Thymus (tissue), 11 donors: ENCODE results near the gene MVB12A. TPM values are rescaled to one million over a fixed set of nuclear protein-coding genes. Genes with fewer than 3 reads are reported as not detected.

Experiments used
- DNase-seq, 9 donors: peaks; one replicate each; pipeline ENCODE4 v3.0.0-alpha.2; 2013; ENCODE audit warnings: low spot score in 9 of 9, low read depth in 6 of 9, missing footprints in 1 of 9
- H3K27ac ChIP-seq, 2 donors: one replicate each; pipeline ENCODE4 v1.5.1; 2013; ENCODE audit warnings: control low read depth in 1 of 2, low read depth in 1 of 2, low read length in 1 of 2, mild to moderate bottlenecking in 1 of 2, moderate library complexity in 1 of 2
- H3K27me3 ChIP-seq, 2 donors: one replicate each; pipeline ENCODE4 v1.5.1; 2013; ENCODE audit warnings: low read length in 1 of 2; ENCODE audit not compliant: control insufficient read depth in 2 of 2, insufficient read depth in 1 of 2
- H3K36me3 ChIP-seq, 2 donors: one replicate each; pipeline ENCODE4 v1.5.1; 2013; ENCODE audit warnings: low read length in 1 of 2, mild to moderate bottlenecking in 1 of 2, moderate library complexity in 1 of 2; ENCODE audit not compliant: control insufficient read depth in 2 of 2, insufficient read depth in 2 of 2
- H3K4me1 ChIP-seq, 2 donors: one replicate each; pipeline ENCODE4 v1.5.1; 2013; ENCODE audit warnings: low read length in 2 of 2; ENCODE audit not compliant: control insufficient read depth in 2 of 2, insufficient read depth in 2 of 2
- H3K4me3 ChIP-seq, 2 donors: one replicate each; pipeline ENCODE4 v1.5.1; 2013; ENCODE audit warnings: low read length in 2 of 2, control low read depth in 1 of 2, mild to moderate bottlenecking in 1 of 2
- H3K9me3 ChIP-seq, 2 donors: one replicate each; pipeline ENCODE4 v1.5.1; 2013; ENCODE audit warnings: low read length in 1 of 2, mild to moderate bottlenecking in 1 of 2; ENCODE audit not compliant: control insufficient read depth in 2 of 2, insufficient read depth in 1 of 2
- WGBS: extraction: QIAGEN DNeasy Blood & Tissue Kit; methylation state at CpG from one replicate; pipeline ENCODE4 v1.1.7; 2013; 5-methylcytosine and 5-hydroxymethylcytosine counted together
- polyA plus RNA-seq: library from polyadenylated mRNA; stranded (reverse); fragments of 200-250 nt; gene quantifications from one replicate; pipeline ENCODE4 v1.2.3, GENCODE V29; 2013
- total RNA-seq: library from RNA; stranded (reverse); fragments of 120-200 nt; gene quantifications from one replicate; pipeline ENCODE4 v1.2.4, GENCODE V29; 2013
- donor health status: healthy.

MVB12A gene
- total and polyA plus RNA-seq, 2 donors, result 27.8 to 56.8 TPM

DNA sequence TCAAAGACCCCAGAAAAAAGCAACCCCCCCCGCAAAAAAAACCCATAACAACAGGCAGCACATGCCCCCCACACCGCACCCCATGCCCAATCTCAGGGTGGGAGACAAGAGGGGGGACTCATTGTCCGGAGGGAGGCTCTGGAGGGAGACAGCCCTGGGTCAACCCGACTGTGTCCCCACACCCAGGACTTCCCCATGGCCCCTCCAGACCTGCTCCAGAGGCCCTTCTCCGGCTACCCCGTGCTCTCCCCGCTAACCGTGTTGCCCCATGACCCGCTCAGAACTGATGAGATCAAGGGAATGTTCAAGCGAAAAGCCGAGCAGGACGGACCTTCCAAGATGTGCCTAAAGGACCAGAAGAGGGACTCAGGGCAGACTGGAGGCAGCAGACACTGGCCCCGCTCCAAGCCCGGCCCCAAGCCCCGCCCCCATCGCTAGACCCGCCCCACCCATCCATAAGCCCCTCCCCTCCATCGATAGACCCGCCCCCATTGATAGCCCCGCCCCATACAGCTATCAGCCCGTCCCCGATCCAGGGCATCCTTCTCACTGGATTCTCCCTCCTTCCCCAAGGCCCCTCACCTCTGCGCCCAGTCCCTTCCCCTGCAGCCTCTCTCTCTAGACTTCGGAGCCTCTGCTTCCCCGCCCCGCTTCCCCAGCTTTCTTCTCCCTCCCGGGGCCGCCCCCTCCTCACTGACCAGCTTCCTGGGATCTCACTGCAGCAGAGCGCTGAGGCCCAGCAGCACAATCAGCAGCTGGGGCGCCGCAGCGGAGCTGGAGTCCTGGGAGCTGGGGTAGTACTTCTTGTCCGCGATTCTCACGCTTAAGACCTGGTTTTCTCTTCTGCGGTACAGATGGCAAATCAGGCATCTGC lies 16.6 kb upstream of the MVB12A start:
- Histone ChIP-seq H3K27me3 (no peaks in the 10 kb centered on the region), H3K4me1 (peaks cover 17 to 43% of the 10 kb centered on the region in 2 donors), H3K9me3 (no peaks in the 10 kb centered on the region), H3K4me3 (peak overlapping the region; percentile 35 to 55), H3K36me3 (peaks cover 12 to 13% of the 10 kb centered on the region in 2 donors), H3K27ac (peak overlapping the region in 1 of 2 donors; percentile 15)
- DNase-seq, result peak in 1 of 9 donors; percentile 45
- WGBS, result 64% methylated on average over 35 of the region's 36 CpGs

DNA sequence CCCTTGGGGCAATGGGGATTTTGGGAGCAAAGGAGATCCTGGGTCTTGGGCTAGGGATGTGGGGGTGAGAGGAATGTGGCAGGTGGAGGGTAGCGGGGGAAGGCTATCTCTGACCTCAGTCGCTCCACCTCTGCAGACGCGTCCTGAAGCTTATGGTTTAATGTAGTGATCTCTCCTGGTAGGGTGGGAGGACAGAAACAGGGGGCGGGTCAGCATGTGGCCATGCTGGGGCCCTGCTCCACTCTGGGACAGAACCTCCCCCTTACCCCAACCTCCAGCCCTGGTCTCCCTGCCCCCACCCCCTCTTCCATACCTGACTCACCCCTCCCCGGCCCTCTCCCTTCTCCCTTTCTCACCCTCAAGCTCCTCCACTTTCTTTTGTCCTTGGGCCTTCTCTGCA lies 15.8 kb upstream of the MVB12A start:
- Histone ChIP-seq H3K36me3 (peaks cover 8 to 13% of the 10 kb centered on the region in 2 donors), H3K27me3 (no peaks in the 10 kb centered on the region), H3K9me3 (no peaks in the 10 kb centered on the region), H3K4me1 (peaks cover 17 to 43% of the 10 kb centered on the region in 2 donors), H3K27ac (peak overlapping the region in 1 of 2 donors; percentile 92), H3K4me3 (peak overlapping the region; percentile 35 to 55)
- 48% methylated on average over 6 of the region's 6 CpGs for WGBS
- no peak for DNase-seq

DNA sequence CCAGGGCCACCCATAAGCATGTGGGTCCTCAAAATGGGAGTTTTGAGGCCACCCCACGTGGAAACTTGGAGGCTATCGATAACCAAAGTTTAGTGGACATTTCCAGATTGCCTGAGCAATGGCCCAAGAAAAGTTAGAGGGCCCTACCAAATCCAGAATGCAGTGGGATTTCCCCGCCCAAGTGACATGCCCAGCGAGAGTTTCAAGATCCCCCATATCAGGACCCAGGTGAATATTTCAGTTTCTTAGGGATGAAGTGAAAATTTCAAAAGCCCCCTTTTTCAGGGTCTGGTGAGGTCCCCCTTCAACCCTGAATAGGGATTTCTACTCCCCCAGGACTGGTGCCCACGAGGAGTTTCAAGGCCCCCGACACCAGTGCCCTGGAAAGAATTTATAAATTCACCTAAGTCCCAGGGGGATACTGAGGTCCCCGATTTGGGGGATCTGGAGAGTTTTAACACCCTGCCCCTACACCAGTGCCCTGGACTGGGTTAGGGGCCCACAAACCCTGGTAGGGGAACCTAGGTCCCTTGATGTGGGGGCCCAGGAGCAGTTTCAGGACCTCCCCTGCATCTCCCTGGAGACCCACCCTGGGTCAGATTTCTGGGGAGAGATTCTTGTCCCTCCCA lies 15.1 kb upstream of the MVB12A start:
- Histone ChIP-seq H3K27ac (peak overlapping the region; percentile 43 to 92), H3K4me3 (peak overlapping the region; percentile 35 to 55), H3K9me3 (no peaks in the 10 kb centered on the region), H3K27me3 (no peaks in the 10 kb centered on the region), H3K4me1 (peaks cover 17 to 43% of the 10 kb centered on the region in 2 donors), H3K36me3 (peaks cover 8 to 13% of the 10 kb centered on the region in 2 donors)
- peak in 1 of 9 donors; percentile 35 for DNase-seq
- WGBS, result 30% methylated on average over 7 of the region's 7 CpGs

DNA sequence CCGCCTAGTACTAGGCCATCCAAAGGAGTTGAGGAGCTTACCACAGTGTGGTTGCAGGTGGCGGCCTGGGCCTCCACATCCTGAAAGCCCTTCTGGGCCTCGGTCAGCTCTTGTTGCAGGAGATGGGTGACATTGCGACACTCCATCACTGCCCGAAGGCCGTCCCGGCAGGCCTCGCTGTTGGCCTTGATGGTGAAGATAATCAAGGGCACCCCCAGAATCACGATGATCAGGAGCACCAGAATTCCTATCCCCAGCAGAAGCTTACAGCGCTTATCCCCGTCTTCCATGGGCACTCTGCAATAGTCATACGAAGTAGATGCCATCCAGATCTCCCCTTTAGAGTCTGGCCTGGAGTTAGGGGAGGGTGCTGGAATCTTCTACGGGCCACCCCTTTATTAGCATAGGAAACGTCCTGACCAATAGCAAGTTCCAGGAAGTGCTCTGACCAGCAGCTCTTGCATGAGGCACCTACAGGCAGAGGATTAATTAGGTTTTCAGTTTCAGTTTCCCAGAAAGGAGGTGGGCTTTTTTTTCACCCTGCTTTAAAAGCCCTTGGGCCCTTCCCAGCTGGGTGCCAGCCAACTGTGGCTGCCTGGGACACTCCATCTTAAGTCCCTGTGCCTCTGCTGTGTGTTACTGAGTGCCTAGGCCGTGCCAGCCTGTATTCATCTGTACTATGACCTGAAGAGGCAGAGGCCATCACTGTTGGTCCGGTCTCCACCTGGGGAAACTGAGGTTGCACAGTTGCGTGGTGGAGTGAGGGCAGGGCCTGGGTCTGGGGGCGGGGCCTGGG lies 14.4 kb upstream of the MVB12A start, which contains the start of gene BST2:
Gene BST2 (minus strand): TSS at position 381 of the 796 bp plus-strand sequence. CDS start 55 bp downstream, at position 326.
- peak in 3 of 9 donors; percentile 51 to 78 (median 59) for DNase-seq
- peak within 1 kb of the TSS; percentile 35 to 55 for H3K4me3 ChIP-seq
- peak within 1 kb of the TSS; percentile 92 to 94 for H3K27ac ChIP-seq
- peaks cover 7 to 8% of the 10 kb centered on the region in 2 donors for H3K36me3 ChIP-seq
- 9% methylated on average over 18 of the region's 18 CpGs for WGBS
- H3K27me3 ChIP-seq, result no peaks in the 10 kb centered on the region
- H3K4me1 ChIP-seq, result peaks cover 17 to 43% of the 10 kb centered on the region in 2 donors
- H3K9me3 ChIP-seq, result no peaks in the 10 kb centered on the region

DNA sequence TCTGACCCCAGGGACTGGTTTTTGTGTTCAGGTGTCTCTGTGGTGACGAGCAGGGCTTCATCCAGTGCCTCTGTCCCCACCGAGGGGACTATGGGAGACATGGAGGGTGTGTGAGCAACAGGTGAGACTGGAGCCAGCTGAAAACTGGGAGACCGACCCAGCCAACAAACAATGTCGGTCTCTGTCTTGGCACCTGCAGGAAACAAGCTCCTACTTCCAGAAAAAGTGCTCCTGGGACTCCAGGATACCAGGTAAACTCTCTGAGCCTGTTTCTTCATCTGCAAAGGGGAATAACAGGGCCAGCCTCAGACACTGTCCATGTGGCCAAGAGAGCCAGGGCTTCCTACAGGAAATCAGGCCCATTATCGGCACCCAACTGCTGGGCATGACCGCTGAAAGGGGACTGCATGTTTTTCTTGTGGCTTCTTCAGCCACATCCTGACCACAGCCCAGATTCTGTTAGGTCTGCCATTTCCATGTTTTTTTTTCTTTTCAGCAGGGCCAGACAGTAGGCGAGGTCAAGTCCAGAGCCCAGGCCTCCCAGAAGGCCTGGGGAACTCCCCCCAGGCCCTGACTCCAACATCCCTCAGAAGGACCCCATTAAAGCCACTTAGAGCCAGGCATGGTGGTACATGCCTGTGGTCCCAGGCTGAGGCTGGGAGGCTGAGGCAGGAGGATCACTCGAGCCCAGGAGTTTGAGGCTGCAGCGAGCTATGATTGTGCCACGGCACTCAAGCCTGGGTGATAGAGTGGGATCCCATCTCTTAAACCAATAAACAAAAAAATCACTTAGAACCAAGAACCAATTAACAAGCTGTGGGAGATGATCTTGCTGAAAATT lies 13.6 kb upstream of the MVB12A start:
- Histone ChIP-seq H3K27me3 (no peaks in the 10 kb centered on the region), H3K4me3 (peak overlapping the region; percentile 28 to 35), H3K9me3 (no peaks in the 10 kb centered on the region), H3K27ac (peak overlapping the region; percentile 92 to 94), H3K4me1 (peaks cover 17 to 43% of the 10 kb centered on the region in 2 donors), H3K36me3 (peaks cover 7 to 8% of the 10 kb centered on the region in 2 donors)
- WGBS, result 34% methylated on average over 10 of the region's 10 CpGs
- peak in 1 of 9 donors; percentile 41 for DNase-seq

DNA sequence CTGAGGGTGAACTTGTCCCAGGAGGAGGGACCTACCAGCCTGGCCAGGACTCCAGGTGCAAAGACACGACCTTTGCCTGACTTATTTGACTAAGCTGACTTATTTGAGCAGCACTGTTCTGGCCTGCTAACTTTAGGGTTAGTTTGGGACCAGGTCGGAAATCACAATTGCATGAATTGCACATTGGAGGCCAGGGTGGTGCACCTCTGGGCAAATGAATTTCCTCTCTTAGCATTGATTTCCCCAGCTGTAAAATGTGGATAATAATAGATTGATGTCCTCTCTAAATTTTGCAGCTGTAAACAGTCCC lies 13.0 kb upstream of the MVB12A start:
- Histone ChIP-seq H3K36me3 (peaks cover 5 to 9% of the 10 kb centered on the region in 2 donors), H3K4me1 (peaks cover 17 to 44% of the 10 kb centered on the region in 2 donors), H3K27ac (peak overlapping the region; percentile 64 to 92), H3K27me3 (no peaks in the 10 kb centered on the region), H3K4me3 (peak overlapping the region; percentile 28 to 35), H3K9me3 (no peaks in the 10 kb centered on the region)
- peak in 1 of 9 donors; percentile 36 for DNase-seq
- 21% methylated on average over 2 of the region's 2 CpGs for WGBS

DNA sequence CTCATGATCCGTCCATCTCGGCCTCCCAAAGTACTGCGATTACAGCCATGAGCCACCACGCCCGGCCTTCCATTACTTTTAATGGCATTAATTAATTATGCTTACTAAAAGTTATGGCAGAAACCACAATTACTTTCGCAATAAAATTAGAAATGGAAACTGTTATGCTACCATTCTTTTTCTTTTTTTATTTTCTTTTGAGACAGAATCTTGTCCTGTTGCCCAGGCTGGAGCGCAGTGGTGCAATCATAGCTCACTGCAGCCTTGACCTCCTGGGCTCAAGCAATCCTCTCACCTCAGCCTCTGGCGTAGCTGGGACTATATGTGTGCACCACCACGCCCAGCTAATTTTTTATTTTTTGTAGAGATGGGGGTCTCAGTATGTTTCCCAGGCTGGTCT lies 9.9 kb upstream of the MVB12A start:
- Histone ChIP-seq H3K36me3 (peaks cover 5 to 10% of the 10 kb centered on the region in 2 donors), H3K4me1 (peaks cover 14 to 41% of the 10 kb centered on the region in 2 donors), H3K4me3 (no peak overlapping the region), H3K27ac (no peak overlapping the region), H3K27me3 (no peaks in the 10 kb centered on the region), H3K9me3 (no peaks in the 10 kb centered on the region)
- WGBS, result 99% methylated on average over 9 of the region's 9 CpGs
- no peak for DNase-seq

DNA sequence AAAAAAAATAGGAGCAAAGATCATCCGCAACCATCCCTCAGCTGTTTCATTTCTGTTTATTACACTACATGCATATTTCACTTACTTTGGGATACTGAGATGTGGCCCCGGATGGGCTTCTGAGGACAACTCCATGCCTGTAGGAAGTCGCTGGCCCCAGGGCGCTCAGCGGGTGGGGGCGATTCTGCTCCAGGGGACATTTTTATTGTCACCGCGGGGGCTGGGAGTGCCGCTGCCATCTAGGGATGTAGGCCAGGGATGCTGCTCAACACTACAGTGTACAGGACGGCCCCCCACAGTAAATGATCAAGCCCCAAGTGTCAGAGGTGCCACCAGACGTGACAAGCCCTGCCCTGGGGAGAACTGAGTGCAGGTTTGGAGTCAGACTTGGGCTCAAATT lies 8.0 kb upstream of the MVB12A start:
- no peak for DNase-seq
- peak overlapping the region; percentile 8 to 38 for H3K27ac ChIP-seq
- 97% methylated on average over 11 of the region's 11 CpGs for WGBS

More for the DNA sequence above, 8.0 kb upstream of the MVB12A start:
- no peak overlapping the region for H3K4me3 ChIP-seq
- peaks cover 5 to 10% of the 10 kb centered on the region in 2 donors for H3K36me3 ChIP-seq
- peaks cover 3 to 23% of the 10 kb centered on the region in 2 donors for H3K4me1 ChIP-seq
- H3K27me3 ChIP-seq, result no peaks in the 10 kb centered on the region
- H3K9me3 ChIP-seq, result no peaks in the 10 kb centered on the region
